Vagina (tissue), 2 donors: ENCODE measurements around the gene CELA2A.

Source experiments
- POLR2A ChIP-seq, 2 donors: fragments of 450-650 bp; IDR thresholded peaks; one replicate each; pipeline ENCODE4 v1.6.1; 2017; ENCODE audit warnings: antibody characterized with exemption in 2 of 2, mild to moderate bottlenecking in 2 of 2, moderate library complexity in 2 of 2
- POLR2AphosphoS5 ChIP-seq, 2 donors: sonication (generic); formaldehyde crosslinking; IDR thresholded peaks; one replicate each; pipeline ENCODE4 v1.9.0; 2017; ENCODE audit warnings: antibody characterized with exemption in 2 of 2, mild to moderate bottlenecking in 2 of 2, low read depth in 1 of 2; ENCODE audit not compliant: insufficient read depth in 1 of 2
- TF ChIP-seq, protein P1 (sequence below), 3 experiments: fragments of 450-650 bp in 2 of 3; fragments of 200-600 bp in 1 of 3; sonication (generic) in 1 of 3; IDR thresholded peaks; one replicate each; pipeline ENCODE4 v1.5.1; 2017 to 2019; ENCODE audit warnings: antibody characterized with exemption in 3 of 3, mild to moderate bottlenecking in 2 of 3, moderate library complexity in 2 of 3

GRCh38 chr1:15429701-15430149 is 26.8 kb upstream of the CELA2A start:
- TF ChIP-seq, protein P1, sequence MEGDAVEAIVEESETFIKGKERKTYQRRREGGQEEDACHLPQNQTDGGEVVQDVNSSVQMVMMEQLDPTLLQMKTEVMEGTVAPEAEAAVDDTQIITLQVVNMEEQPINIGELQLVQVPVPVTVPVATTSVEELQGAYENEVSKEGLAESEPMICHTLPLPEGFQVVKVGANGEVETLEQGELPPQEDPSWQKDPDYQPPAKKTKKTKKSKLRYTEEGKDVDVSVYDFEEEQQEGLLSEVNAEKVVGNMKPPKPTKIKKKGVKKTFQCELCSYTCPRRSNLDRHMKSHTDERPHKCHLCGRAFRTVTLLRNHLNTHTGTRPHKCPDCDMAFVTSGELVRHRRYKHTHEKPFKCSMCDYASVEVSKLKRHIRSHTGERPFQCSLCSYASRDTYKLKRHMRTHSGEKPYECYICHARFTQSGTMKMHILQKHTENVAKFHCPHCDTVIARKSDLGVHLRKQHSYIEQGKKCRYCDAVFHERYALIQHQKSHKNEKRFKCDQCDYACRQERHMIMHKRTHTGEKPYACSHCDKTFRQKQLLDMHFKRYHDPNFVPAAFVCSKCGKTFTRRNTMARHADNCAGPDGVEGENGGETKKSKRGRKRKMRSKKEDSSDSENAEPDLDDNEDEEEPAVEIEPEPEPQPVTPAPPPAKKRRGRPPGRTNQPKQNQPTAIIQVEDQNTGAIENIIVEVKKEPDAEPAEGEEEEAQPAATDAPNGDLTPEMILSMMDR (IDR thresholded peaks at IDR 0.05), result no peak
- TF ChIP-seq POLR2A (IDR thresholded peaks at IDR 0.05) (no peak), POLR2AphosphoS5 (IDR thresholded peaks at IDR 0.05; ENCODE audit: insufficient read depth in 1 of 2, low read depth in 1 of 2) (no peak)
